ENCODE results near the gene PVALEF. TPM values are rescaled to one million over a fixed set of nuclear protein-coding genes. Genes with fewer than 3 reads are reported as not detected.

Gene PVALEF
- total and polyA plus RNA-seq, 2 donors (not counting 3 experiments of a cell fraction or from before 2014, with no cell fraction given), result not detected

DNA sequence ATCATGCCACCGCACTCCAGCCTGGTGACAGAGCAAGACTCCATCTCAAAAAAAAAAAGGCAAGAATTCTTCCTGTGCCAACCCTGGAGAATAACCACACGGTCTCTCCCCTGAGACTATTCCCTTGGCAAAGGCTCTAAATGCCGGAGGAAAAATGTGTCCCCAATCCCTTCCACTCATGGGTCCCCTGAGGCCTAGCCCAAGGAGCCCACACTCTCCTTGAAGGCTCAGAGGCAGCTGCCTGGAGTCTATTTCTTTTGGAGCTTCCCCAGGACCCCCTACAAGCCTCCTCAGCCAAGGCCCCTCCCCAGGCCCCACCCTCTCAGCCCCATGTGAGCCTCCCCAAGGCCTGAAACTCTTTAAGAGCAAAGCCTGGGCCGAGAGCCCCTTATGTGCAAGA lies 40.9 kb downstream of the PVALEF start:
- no peak for DNase-seq (ENCODE audit: low read depth, low spot score)
- Histone ChIP-seq H3K9me1 (replicated peaks; ENCODE audit: control insufficient read depth, extremely low read depth, insufficient read depth, low read length) (no peaks in the 10 kb centered on the region), H3K27me3 (ENCODE audit: control insufficient read depth in 2 of 2, insufficient read depth in 2 of 2, low read length in 2 of 2) (no peaks in the 10 kb centered on the region), H3K9ac (replicated peaks; ENCODE audit: extremely low read depth, insufficient read depth, low read length) (no peak overlapping the region), H3K27ac (ENCODE audit: insufficient read depth, low read depth, low read length) (no peak overlapping the region), H3K4me1 (ENCODE audit: control insufficient read depth, extremely low read depth, insufficient read depth, low read length) (peaks cover 6% of the 10 kb centered on the region), H3K79me2 (ENCODE audit: control insufficient read depth, insufficient read depth, low read length) (no peaks in the 10 kb centered on the region), H2AFZ (ENCODE audit: low read depth, low read length) (no peak overlapping the region), H4K20me1 (replicated peaks; ENCODE audit: control insufficient read depth, extremely low read depth, insufficient read depth, low read length) (no peaks in the 10 kb centered on the region), H3K36me3 (ENCODE audit: control insufficient read depth in 2 of 2, extremely low read depth in 1 of 2, insufficient read depth in 2 of 2, low read length in 2 of 2) (peaks cover 0 to 4% of the 10 kb centered on the region in 2 experiments), H3K4me2 (ENCODE audit: insufficient read depth, low read length) (no peak overlapping the region), H3K9me3 (replicated peaks; ENCODE audit: control insufficient read depth, insufficient read depth, low read length) (no peaks in the 10 kb centered on the region), H3K4me3 (replicated peaks in 1 of 3; ENCODE audit: insufficient read depth in 1 of 3, low read depth in 1 of 3, low read length in 3 of 3) (no peak overlapping the region)
- BruUV-seq (replicated peaks), result no TSS peak
- FAIRE-seq, result no peak
- dilution Hi-C loops (cut with MboI; ENCODE audit: extremely low pct_ligation_motif_present, low sequenced_read_pairs), result no loop called here
- CTCF ChIA-PET, result no interaction called here
- POLR2A ChIA-PET, result no interaction called here
- intact Hi-C loops (cut with micrococcal nuclease), result no loop called here
- TF ChIP-seq GATA2 (IDR thresholded peaks at IDR 0.05; ENCODE audit: insufficient read depth, insufficient read length, low read depth, low read length) (no peak), MYC (IDR thresholded peaks at IDR 0.05; ENCODE audit: low read depth, low read length) (no peak), POLR2AphosphoS5 (IDR thresholded peaks at IDR 0.05; ENCODE audit: insufficient read depth, low read depth, low read length) (no peak), POLR2A (IDR thresholded peaks at IDR 0.05; ENCODE audit: low read depth, low read length) (no peak), EZH2 (IDR thresholded peaks at IDR 0.05; ENCODE audit: borderline replicate concordance, low read depth, low read length, severe bottlenecking) (no peak), JUN (IDR thresholded peaks at IDR 0.05; ENCODE audit: borderline replicate concordance, insufficient read depth, insufficient read length, low read depth) (no peak), FOS (IDR thresholded peaks at IDR 0.05; ENCODE audit: borderline replicate concordance, insufficient read depth, low read length) (no peak)
- TF ChIP-seq, protein P1, sequence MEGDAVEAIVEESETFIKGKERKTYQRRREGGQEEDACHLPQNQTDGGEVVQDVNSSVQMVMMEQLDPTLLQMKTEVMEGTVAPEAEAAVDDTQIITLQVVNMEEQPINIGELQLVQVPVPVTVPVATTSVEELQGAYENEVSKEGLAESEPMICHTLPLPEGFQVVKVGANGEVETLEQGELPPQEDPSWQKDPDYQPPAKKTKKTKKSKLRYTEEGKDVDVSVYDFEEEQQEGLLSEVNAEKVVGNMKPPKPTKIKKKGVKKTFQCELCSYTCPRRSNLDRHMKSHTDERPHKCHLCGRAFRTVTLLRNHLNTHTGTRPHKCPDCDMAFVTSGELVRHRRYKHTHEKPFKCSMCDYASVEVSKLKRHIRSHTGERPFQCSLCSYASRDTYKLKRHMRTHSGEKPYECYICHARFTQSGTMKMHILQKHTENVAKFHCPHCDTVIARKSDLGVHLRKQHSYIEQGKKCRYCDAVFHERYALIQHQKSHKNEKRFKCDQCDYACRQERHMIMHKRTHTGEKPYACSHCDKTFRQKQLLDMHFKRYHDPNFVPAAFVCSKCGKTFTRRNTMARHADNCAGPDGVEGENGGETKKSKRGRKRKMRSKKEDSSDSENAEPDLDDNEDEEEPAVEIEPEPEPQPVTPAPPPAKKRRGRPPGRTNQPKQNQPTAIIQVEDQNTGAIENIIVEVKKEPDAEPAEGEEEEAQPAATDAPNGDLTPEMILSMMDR (IDR thresholded peaks at IDR 0.05; ENCODE audit: extremely low read depth in 1 of 2, insufficient read depth in 1 of 2, low read depth in 1 of 2, low read length in 2 of 2), result no peak
- TF ChIP-seq, protein P2, sequence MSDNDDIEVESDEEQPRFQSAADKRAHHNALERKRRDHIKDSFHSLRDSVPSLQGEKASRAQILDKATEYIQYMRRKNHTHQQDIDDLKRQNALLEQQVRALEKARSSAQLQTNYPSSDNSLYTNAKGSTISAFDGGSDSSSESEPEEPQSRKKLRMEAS (IDR thresholded peaks at IDR 0.05; ENCODE audit: insufficient read depth, insufficient read length), result no peak
